Neuronal stem cell (in vitro differentiated cells): ENCODE results near the gene C11orf21.
A peak's percentile ranks its signal among the peaks of the same experiment; 100 is the strongest.

ENCODE experiments used
- DNase-seq: peaks from one replicate; pipeline ENCODE4 v3.0.0-alpha.2; 2013; ENCODE audit warnings: low spot score
- H2AFZ ChIP-seq: one replicate; pipeline ENCODE4 v1.6.1; 2013; ENCODE audit warnings: mild to moderate bottlenecking, low read length, inconsistent platforms
- H2AK5ac ChIP-seq: 2 replicates; pipeline ENCODE4 v1.6.1; 2013; ENCODE audit warnings: low read depth, mild to moderate bottlenecking, inconsistent platforms, low read length, moderate library complexity, mixed read lengths
- H2BK120ac ChIP-seq: 2 replicates; pipeline ENCODE4 v1.6.1; 2013; ENCODE audit warnings: low read depth, mild to moderate bottlenecking, inconsistent platforms, low read length, moderate library complexity, mixed read lengths
- H2BK12ac ChIP-seq: one replicate; pipeline ENCODE4 v1.6.1; 2013; ENCODE audit warnings: low read length, inconsistent platforms
- H2BK15ac ChIP-seq: 2 replicates; pipeline ENCODE4 v1.6.1; 2013; ENCODE audit warnings: mild to moderate bottlenecking, low read length, inconsistent platforms, mixed read lengths
- H2BK5ac ChIP-seq: one replicate; pipeline ENCODE4 v1.6.1; 2013; ENCODE audit warnings: inconsistent platforms, mild to moderate bottlenecking, low read length, moderate library complexity
- H3K14ac ChIP-seq: one replicate; pipeline ENCODE4 v1.6.1; 2013; ENCODE audit warnings: low read length, inconsistent platforms
- H3K18ac ChIP-seq: 2 replicates; pipeline ENCODE4 v1.6.1; 2013; ENCODE audit warnings: low read length, inconsistent platforms
- H3K23ac ChIP-seq: 2 replicates; pipeline ENCODE4 v1.6.1; 2013; ENCODE audit warnings: low read depth, mild to moderate bottlenecking, mixed read lengths, low read length, inconsistent platforms; ENCODE audit not compliant: poor library complexity
- H3K27ac ChIP-seq: replicated peaks from 3 replicates; pipeline ENCODE4 v1.5.1; 2013; ENCODE audit warnings: low read length, inconsistent platforms
- H3K27me3 ChIP-seq, 3 experiments: 2 replicates each; pipeline ENCODE4 v1.6.1; 2013; ENCODE audit warnings: low read length in 3 of 3, mild to moderate bottlenecking in 2 of 3, inconsistent platforms in 1 of 3, low read depth in 1 of 3, mixed read lengths in 1 of 3, moderate library complexity in 1 of 3; ENCODE audit not compliant: control insufficient read depth in 3 of 3, insufficient read depth in 3 of 3
- H3K36me3 ChIP-seq, 2 donors: replicated peaks in 1 of 2; 2 replicates each; pipeline ENCODE4 v1.6.1; 2013; ENCODE audit warnings: low read length in 2 of 2; ENCODE audit not compliant: control insufficient read depth in 2 of 2, insufficient read depth in 2 of 2
- H3K4ac ChIP-seq: 2 replicates; pipeline ENCODE4 v1.6.1; 2013; ENCODE audit warnings: inconsistent platforms, mild to moderate bottlenecking, low read length, moderate library complexity
- H3K4me1 ChIP-seq, 2 donors: 1 replicate in 1 of 2; 2 replicates in 1 of 2; pipeline ENCODE4 v1.6.1; 2013; ENCODE audit warnings: low read length in 2 of 2, low read depth in 1 of 2; ENCODE audit not compliant: control insufficient read depth in 2 of 2, insufficient read depth in 1 of 2
- H3K4me2 ChIP-seq: one replicate; pipeline ENCODE4 v1.6.1; 2013; ENCODE audit warnings: mild to moderate bottlenecking, low read length, inconsistent platforms; ENCODE audit not compliant: insufficient read depth, poor library complexity, severe bottlenecking
- H3K4me3 ChIP-seq, 2 donors: 2 replicates each; pipeline ENCODE4 v1.5.1; 2013; ENCODE audit warnings: low read length in 2 of 2, mild to moderate bottlenecking in 2 of 2, inconsistent platforms in 1 of 2, moderate library complexity in 1 of 2
- H3K79me1 ChIP-seq: one replicate; pipeline ENCODE4 v1.6.1; 2013; ENCODE audit warnings: low read depth, mild to moderate bottlenecking, inconsistent platforms, low read length, moderate library complexity
- H3K9ac ChIP-seq: one replicate; pipeline ENCODE4 v1.6.1; 2013; ENCODE audit warnings: mild to moderate bottlenecking, low read depth, low read length, inconsistent platforms; ENCODE audit not compliant: poor library complexity
- H3K9me3 ChIP-seq, 2 donors: replicated peaks in 1 of 2; 2 replicates each; pipeline versions ENCODE3 to v1.6.1; 2013; ENCODE audit warnings: low read length in 2 of 2, mild to moderate bottlenecking in 2 of 2, inconsistent platforms in 1 of 2, low read depth in 1 of 2, mixed read lengths in 1 of 2, moderate library complexity in 1 of 2; ENCODE audit not compliant: control insufficient read depth in 2 of 2, insufficient read depth in 1 of 2
- H4K8ac ChIP-seq: one replicate; pipeline ENCODE4 v1.6.1; 2013; ENCODE audit warnings: low read depth, mild to moderate bottlenecking, inconsistent platforms, low read length, moderate library complexity
- H4K91ac ChIP-seq: one replicate; pipeline ENCODE4 v1.6.1; 2013; ENCODE audit warnings: low read length, low read depth, mild to moderate bottlenecking, inconsistent platforms; ENCODE audit not compliant: poor library complexity
- WGBS, 2 donors: extraction: QIAGEN DNeasy Blood & Tissue Kit; methylation state at CpG; one replicate each; pipeline ENCODE4 v1.1.7; 2013; ENCODE audit warnings: missing lambda C conversion rate in 2 of 2, mixed read lengths in 1 of 2; ENCODE audit not compliant: insufficient read length in 2 of 2, insufficient replicate concordance in 1 of 2; ENCODE audit errors: extremely low coverage in 2 of 2; 5-methylcytosine and 5-hydroxymethylcytosine counted together

The C11orf21 gene

DNA sequence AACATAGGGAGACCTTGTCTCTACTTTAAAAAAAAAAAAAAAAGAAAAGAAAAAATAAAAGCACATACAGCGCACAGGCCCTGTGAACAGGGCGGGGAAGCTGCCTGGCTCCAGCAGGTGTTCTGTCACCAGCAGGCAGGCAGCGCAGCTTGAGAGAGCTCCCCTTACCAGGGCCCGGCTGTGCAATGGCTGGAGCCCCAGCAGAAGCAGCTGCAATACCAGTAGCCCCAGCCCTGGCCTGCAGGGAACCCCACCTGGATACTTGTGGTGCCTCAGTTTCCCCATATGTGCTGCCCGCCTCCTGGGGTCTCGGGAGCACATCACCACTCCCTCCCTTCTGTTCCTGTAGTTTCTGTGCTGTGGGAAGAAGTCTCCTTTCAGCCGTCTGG, 12.4 kb upstream of the C11orf21 start:
- peaks cover 0 to 7% of the 10 kb centered on the region in 2 donors for H3K4me1 ChIP-seq
- WGBS, 2 donors: no CpG with 5 or more reads among the region's 7 CpGs
- no peak overlapping the region for H3K4me3 ChIP-seq
- H3K14ac ChIP-seq: no peak overlapping the region
- H3K4ac ChIP-seq: no peak overlapping the region
- peak overlapping the region; percentile 98 for H2AK5ac ChIP-seq
- H2BK15ac ChIP-seq: no peak overlapping the region
- no peaks in the 10 kb centered on the region for H3K36me3 ChIP-seq
- H3K18ac ChIP-seq: peak overlapping the region; percentile 71
- H2BK5ac ChIP-seq: peak overlapping the region; percentile 66
- H3K79me1 ChIP-seq: peaks cover 2% of the 10 kb centered on the region
- H3K9ac ChIP-seq: no peak overlapping the region
- H4K91ac ChIP-seq: no peak overlapping the region
- peak overlapping the region; percentile 86 for H4K8ac ChIP-seq
- no peak for DNase-seq
- peaks cover 0 to 1% of the 10 kb centered on the region in 2 donors for H3K9me3 ChIP-seq
- no peak overlapping the region for H2AFZ ChIP-seq
- H2BK120ac ChIP-seq: no peak overlapping the region
- no peak overlapping the region for H2BK12ac ChIP-seq
- no peaks in the 10 kb centered on the region for H3K27me3 ChIP-seq
- H3K27ac ChIP-seq: no peak overlapping the region
- H3K23ac ChIP-seq: no peak overlapping the region
- no peak overlapping the region for H3K4me2 ChIP-seq

DNA sequence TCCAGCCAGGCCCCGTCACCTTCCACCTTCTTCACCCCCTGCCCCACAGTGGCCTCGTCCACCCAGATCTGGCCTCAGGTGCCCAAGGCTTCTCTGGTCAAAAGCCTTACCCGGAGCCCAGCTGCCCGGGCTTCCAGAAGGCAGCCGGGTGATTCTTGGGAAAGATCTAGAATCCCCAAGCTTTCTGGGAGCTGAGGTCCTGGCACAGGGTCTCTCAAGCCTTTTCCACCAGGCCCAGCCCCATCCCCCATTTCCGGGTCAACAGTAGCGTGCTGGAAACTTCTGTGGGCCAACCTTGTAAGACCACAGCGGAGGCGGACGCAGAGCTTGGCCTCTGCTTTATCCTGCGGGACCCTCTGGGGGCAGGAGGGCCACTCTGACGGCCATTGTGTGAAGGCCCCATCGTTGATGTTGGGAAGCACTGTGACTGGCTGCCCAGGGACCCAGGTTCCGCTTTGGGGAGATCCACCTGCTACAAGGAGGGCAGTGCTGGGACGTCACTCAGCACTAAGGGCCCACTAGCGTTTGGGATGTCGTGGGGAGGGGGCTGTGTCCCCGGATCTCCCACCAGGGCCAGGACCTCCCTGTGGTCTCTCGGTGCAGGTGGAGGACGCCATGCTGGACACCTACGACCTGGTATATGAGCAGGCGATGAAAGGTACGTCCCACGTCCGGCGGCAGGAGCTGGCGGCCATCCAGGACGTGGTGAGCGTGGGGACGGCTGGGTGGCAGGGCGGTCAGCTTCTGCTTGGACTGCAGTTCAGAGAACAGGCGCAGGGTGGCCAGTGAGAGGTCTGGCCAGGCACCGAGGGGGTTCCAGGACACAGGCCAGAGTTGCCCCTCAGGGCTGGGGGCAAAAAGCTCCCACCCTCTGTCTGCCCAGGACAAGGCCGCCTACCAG, 11.6 kb upstream of the C11orf21 start:
- peak overlapping the region; percentile 53 for H4K91ac ChIP-seq
- H2AFZ ChIP-seq: no peak overlapping the region
- H3K9me3 ChIP-seq: peaks cover 0 to 1% of the 10 kb centered on the region in 2 donors
- H3K23ac ChIP-seq: peak overlapping the region; percentile 96
- peak overlapping the region; percentile 90 for H2BK12ac ChIP-seq
- H3K27me3 ChIP-seq: no peaks in the 10 kb centered on the region
- H3K4me2 ChIP-seq: no peak overlapping the region
- no CpG with 5 or more reads among the region's 34 CpGs for WGBS, 2 donors
- H2BK5ac ChIP-seq: peak overlapping the region; percentile 66
- H3K79me1 ChIP-seq: peaks cover 3% of the 10 kb centered on the region
- peaks cover 0 to 7% of the 10 kb centered on the region in 2 donors for H3K4me1 ChIP-seq
- H3K18ac ChIP-seq: peak overlapping the region; percentile 89
- no peak for DNase-seq
- H3K27ac ChIP-seq: no peak overlapping the region
- H3K9ac ChIP-seq: peak overlapping the region; percentile 44
- peak overlapping the region; percentile 65 for H4K8ac ChIP-seq
- H2AK5ac ChIP-seq: peak overlapping the region; percentile 99
- H3K4ac ChIP-seq: peak overlapping the region; percentile 84
- H3K36me3 ChIP-seq: no peaks in the 10 kb centered on the region
- H3K4me3 ChIP-seq: no peak overlapping the region
- H3K14ac ChIP-seq: peak overlapping the region; percentile 82
- H2BK15ac ChIP-seq: peak overlapping the region; percentile 97
- no peak overlapping the region for H2BK120ac ChIP-seq

GRCh38 chr11:2312232-2313042, 10.7 kb upstream of the C11orf21 start:
- no peak for DNase-seq

More at GRCh38 chr11:2312232-2313042, 10.7 kb upstream of the C11orf21 start:
- Histone ChIP-seq H2BK15ac (peak overlapping the region; percentile 97), H3K9ac (peak overlapping the region; percentile 60), H3K4me3 (no peak overlapping the region), H2BK12ac (peak overlapping the region; percentile 99), H3K4ac (peak overlapping the region; percentile 76), H2AK5ac (peak overlapping the region; percentile 99), H3K4me2 (no peak overlapping the region), H3K79me1 (peaks cover 3% of the 10 kb centered on the region), H4K91ac (peak overlapping the region; percentile 92), H4K8ac (peak overlapping the region; percentile 96), H2BK120ac (no peak overlapping the region), H3K36me3 (no peaks in the 10 kb centered on the region), H3K27me3 (no peaks in the 10 kb centered on the region), H3K9me3 (no peaks in the 10 kb centered on the region), H3K4me1 (peaks cover 0 to 7% of the 10 kb centered on the region in 2 donors), H3K27ac (no peak overlapping the region), H3K18ac (peak overlapping the region; percentile 97), H2BK5ac (peak overlapping the region; percentile 82), H2AFZ (no peak overlapping the region), H3K23ac (peak overlapping the region; percentile 89), H3K14ac (peak overlapping the region; percentile 82)
- WGBS, 2 donors: no CpG with 5 or more reads among the region's 22 CpGs
